Activated CD4-positive, alpha-beta T cell treated with anti-CD3 and anti-CD28 coated beads for 36 hours (primary cell): Measurements from ENCODE around the gene TAGLN. TPM values are rescaled to one million over a fixed set of nuclear protein-coding genes. Genes with fewer than 3 reads are reported as not detected.

ENCODE experiments used
- ATAC-seq: fragments of 200-7000 bp; cut with Tn5 transposase; one replicate; pipeline ENCODE4 v1.10.0; 2021; ENCODE audit warnings: mild to moderate bottlenecking, moderate library complexity
- CTCF ChIA-PET: fragments of 350-600 bp; sonication (Branson Sonifier 250); formaldehyde crosslinking; loops from one replicate; lab custom pipeline; 2021; ENCODE audit warnings: antibody characterized with exemption; lab: Charles Lee
- POLR2A ChIA-PET: fragments of 350-600 bp; sonication (Branson Sonifier 250); formaldehyde crosslinking; loops from one replicate; lab custom pipeline; 2021; ENCODE audit warnings: antibody characterized with exemption, inconsistent platforms; lab: Charles Lee
- DNase-seq: peaks from one replicate; pipeline ENCODE4 v3.0.0-alpha.2; 2020
- H3K27ac Mint-ChIP-seq: one replicate; pipeline ENCODE4 v1.8.0; 2021; ENCODE audit warnings: mixed read lengths
- H3K27me3 Mint-ChIP-seq: one replicate; pipeline ENCODE4 v1.8.0; 2021; ENCODE audit warnings: mixed read lengths
- H3K36me3 Mint-ChIP-seq: one replicate; pipeline ENCODE4 v1.8.0; 2021; ENCODE audit warnings: low read depth, mixed read lengths
- H3K4me1 Mint-ChIP-seq: one replicate; pipeline ENCODE4 v1.8.0; 2021; ENCODE audit warnings: mixed read lengths
- H3K4me3 Mint-ChIP-seq: one replicate; pipeline ENCODE4 v1.8.0; 2021; ENCODE audit warnings: mild to moderate bottlenecking, moderate library complexity, mixed read lengths
- H3K9me3 Mint-ChIP-seq: one replicate; pipeline ENCODE4 v1.8.0; 2021; ENCODE audit warnings: low read depth, mixed read lengths
- intact Hi-C, 2 experiments: fragments of 100-400 bp; cut with DNase I in 1 of 2; cut with micrococcal nuclease in 1 of 2; formaldehyde crosslinking; loops; one replicate each; pipeline versions ENCODE4 v1.14.2 to v1.15.1; 2022 to 2024; cut with DNase I, micrococcal nuclease
- total RNA-seq, 2 experiments: library from RNA; stranded (reverse); gene quantifications; one replicate each; pipeline ENCODE4 v1.2.3, GENCODE V29; 2021

TAGLN gene
- total RNA-seq, 2 experiments from 2014 or later = 1.6 to 2.0 TPM

DNA sequence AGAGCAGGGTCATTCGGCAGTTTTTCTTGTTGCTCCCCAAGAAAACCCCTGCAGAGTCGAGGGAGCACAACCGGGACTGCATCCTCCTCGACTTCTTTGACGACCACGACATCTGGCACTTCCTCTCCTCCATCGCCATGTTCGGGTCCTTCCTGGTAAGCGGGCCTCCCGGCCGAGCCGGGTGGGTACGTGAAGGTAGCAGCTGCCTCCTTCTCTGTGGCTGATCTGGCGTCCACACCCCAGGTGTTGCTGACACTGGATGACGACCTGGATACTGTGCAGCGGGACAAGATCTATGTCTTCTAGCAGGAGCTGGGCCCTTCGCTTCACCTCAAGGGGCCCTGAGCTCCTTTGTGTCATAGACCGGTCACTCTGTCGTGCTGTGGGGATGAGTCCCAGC lies 3.4 kb upstream of the TAGLN start:
- Mint-ChIP-seq H3K4me3 (no peak overlapping the region), H3K9me3 (no peaks in the 10 kb centered on the region), H3K36me3 (peaks cover 3% of the 10 kb centered on the region), H3K27me3 (no peaks in the 10 kb centered on the region), H3K27ac (no peak overlapping the region), H3K4me1 (no peaks in the 10 kb centered on the region)
- POLR2A ChIA-PET = interaction anchor here (1.0 kb wide), 1 partner anchor 31 kb away, joined by 3 read pairs; no protein-coding TSS in a partner anchor
- DNase-seq (no peak), ATAC-seq (no peak)
- CTCF ChIA-PET = interaction anchor here (0.6 kb wide), 1 partner anchor 71 kb away, joined by 3 read pairs; no protein-coding TSS in a partner anchor
- intact Hi-C loops = no loop called here

DNA sequence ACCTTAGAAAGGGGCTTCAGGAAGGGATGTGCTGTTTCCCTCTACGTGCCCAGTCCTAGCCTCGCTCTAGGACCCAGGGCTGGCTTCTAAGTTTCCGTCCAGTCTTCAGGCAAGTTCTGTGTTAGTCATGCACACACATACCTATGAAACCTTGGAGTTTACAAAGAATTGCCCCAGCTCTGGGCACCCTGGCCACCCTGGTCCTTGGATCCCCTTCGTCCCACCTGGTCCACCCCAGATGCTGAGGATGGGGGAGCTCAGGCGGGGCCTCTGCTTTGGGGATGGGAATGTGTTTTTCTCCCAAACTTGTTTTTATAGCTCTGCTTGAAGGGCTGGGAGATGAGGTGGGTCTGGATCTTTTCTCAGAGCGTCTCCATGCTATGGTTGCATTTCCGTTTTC lies 2.2 kb upstream of the TAGLN start:
- no peaks in the 10 kb centered on the region for H3K27me3 Mint-ChIP-seq
- ChIA-PET POLR2A (no interaction called here), CTCF (no interaction called here)
- no peak overlapping the region for H3K4me3 Mint-ChIP-seq
- H3K36me3 Mint-ChIP-seq = peaks cover 3% of the 10 kb centered on the region
- intact Hi-C loops = no loop called here
- H3K27ac Mint-ChIP-seq = no peak overlapping the region
- no peaks in the 10 kb centered on the region for H3K9me3 Mint-ChIP-seq
- ATAC-seq = no peak
- DNase-seq = no peak
- no peaks in the 10 kb centered on the region for H3K4me1 Mint-ChIP-seq

DNA sequence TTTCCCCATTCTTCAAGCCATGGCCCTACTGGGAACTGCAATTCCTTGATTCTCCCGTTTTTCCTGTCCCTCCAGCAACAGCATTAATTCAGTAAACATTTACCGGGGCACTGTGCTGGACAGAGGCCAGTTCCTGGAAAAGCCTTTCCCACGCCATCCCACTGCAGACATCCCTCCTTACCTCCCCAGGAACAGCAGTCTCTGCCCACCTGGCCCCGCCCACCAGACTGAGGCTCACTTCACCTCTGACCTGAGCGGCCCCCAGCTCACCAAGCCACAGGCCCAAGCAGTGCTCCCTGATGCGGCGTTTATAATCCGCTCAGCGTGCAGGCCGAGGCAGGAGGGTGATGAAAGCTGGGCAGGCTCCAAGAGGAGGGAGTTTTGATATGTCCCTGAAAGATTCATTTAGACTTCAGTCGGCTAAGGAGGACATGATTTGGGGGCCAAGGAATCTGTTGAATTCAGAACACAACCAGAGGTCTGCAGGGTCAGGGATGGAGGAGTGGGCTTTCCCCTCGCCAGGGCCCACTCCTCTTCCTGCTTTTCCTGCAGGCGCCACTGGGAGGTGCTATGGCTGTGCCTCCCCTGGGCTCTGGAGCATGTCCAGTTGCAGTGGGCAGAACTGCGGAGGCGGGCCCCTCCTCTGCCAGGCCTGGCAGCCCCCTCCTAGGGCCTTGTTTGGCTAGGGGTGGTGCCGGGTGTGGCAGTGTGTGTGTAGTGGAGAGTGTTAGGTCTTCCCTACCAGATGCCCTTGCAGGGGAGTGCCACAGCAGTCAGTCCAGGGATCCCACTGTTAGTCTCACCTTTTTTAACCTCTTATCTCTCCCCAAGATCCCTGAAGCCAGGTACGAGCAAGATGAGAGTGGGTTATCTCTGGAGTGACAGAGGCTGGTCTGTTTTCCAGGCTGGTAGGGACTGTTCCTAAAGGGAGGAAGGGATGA lies 1.4 kb upstream of the TAGLN start:
- ChIA-PET CTCF (interaction anchor here (0.7 kb wide), 1 partner anchor 16 kb away, joined by 3 read pairs; no protein-coding TSS in a partner anchor), POLR2A (no interaction called here)
- Mint-ChIP-seq H3K9me3 (no peaks in the 10 kb centered on the region), H3K36me3 (peaks cover 3% of the 10 kb centered on the region), H3K27me3 (no peaks in the 10 kb centered on the region), H3K27ac (no peak overlapping the region), H3K4me3 (no peak overlapping the region), H3K4me1 (no peaks in the 10 kb centered on the region)
- DNase-seq (no peak), ATAC-seq (no peak)
- intact Hi-C loops = no loop called here

DNA sequence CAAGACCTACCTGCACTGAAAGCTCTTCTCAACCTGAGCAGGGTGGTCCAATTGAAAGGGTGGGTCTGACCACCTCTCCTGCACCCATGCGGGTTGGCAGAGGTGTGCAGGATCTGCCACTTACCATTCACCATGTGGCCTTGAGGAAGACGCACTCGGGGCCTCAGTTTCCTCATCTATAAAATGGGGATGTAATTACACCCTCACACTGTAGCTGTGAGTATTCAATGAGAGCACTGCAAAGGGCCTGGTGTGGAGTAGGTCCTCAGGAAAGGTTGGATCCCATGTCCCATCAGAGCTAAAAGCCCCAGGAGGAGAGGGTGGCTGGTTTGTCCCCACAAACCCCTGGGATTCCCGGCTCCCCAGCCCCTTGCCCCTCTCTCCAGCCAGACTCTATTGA lies 557 bp upstream of the TAGLN start:
- Mint-ChIP-seq H3K36me3 (peaks cover 3% of the 10 kb centered on the region), H3K27me3 (no peaks in the 10 kb centered on the region), H3K4me1 (no peaks in the 10 kb centered on the region), H3K4me3 (no peak overlapping the region), H3K9me3 (no peaks in the 10 kb centered on the region), H3K27ac (no peak overlapping the region)
- intact Hi-C loops = no loop called here
- DNase-seq = no peak
- ChIA-PET POLR2A (no interaction called here), CTCF (interaction anchor here (0.7 to 1.1 kb wide), 2 partner anchors 15 to 28 kb away, joined by 3 read pairs; no protein-coding TSS in a partner anchor)
- ATAC-seq = no peak

DNA sequence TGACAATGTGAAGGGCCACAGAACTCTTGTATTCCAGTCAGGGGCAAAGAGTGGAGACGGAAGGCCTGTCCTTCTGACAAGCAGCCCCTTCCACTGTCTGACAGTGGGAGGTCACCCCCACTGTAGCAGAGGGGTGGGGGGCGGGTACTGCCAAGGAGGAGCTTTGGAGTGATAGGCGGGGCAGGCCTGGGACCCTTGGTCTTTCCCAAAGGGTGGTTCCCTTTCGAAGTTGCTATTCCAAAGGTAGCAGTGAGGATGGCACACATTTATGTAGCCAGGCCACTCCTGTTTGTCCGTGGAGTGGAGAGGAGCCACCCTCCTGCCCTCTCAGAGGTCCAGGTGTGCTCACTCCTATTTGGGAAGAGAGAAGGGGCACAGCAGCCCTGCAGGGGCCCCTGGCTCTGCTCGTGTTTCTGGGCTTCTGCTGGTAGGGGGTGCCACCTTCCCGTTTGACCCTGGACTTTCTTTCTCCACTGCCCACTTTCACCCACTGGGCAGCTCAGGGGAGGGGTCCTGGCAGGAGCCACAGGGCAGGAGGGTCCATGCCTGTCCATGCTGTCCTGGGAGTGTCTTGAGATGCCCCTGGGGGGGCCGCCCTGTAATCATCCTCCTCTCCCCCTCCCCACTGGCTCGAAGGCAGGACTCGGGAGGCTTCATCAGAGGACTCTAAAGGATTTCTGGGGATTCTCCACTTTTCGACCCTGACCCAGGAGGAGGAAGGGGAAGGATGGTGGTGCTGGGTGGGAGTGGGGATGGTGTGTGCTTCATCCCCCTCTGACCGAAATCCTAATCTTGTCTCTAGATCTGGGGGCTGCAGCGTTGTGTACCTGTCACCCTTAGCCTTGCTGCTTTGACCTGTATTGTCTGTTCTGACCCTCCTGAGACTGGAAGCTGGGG lies 994 bp downstream of the TAGLN start:
- peaks cover 11% of the 10 kb centered on the region for H3K36me3 Mint-ChIP-seq
- ChIA-PET CTCF (interaction anchor here (1.1 kb wide), 1 partner anchor 26 kb away, joined by 3 read pairs; no protein-coding TSS in a partner anchor), POLR2A (interaction anchor here (0.5 kb wide), 1 partner anchor 11 kb away, joined by 4 read pairs; no protein-coding TSS in a partner anchor)
- intact Hi-C loops = no loop called here
- H3K27ac Mint-ChIP-seq = no peak overlapping the region
- no peak for DNase-seq
- no peaks in the 10 kb centered on the region for H3K4me1 Mint-ChIP-seq
- no peak overlapping the region for H3K4me3 Mint-ChIP-seq
- no peaks in the 10 kb centered on the region for H3K9me3 Mint-ChIP-seq
- no peak for ATAC-seq
- H3K27me3 Mint-ChIP-seq = no peaks in the 10 kb centered on the region

DNA sequence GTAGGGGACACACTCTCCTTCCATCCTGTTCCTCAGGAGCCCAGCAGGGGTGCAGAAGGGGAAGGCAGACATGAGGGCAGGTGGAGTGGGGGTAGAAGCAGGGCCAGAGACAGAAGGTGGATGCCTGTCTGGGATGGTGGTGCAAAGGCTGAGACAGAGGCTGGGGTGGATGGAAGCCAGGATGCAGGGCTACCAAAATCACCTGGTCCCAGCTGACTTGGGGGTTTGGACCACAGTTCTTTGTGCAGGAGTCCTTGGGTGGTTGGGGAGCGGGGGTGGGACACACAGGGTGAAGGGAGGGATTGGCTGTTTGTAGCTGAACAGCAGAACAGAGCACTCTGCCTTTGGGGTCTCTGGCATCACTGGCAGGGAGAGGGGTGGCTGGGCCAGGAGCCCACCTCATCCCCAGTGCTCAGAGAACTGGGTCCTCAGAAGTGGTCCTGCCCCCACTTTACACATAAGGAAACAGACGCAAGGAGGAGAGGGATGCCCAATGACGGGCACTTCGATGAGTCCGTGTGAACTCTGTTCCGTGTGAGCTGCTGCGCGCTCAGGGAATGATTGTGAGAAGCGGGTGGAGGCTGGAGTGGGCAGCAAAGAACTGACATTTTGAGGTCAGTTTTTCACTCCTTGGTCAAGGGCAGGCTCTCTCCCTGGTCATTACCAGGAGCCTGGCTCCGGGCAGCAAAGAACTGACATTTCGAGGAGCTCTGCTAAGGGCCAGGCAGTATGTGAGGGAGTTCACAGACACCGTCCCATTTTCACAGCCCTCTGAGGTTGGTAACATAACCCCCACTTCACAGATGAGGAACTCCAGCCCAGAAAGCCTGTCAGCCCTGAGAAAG lies 1.9 kb downstream of the TAGLN start:
- ATAC-seq = no peak
- POLR2A ChIA-PET = no interaction called here
- no peaks in the 10 kb centered on the region for H3K9me3 Mint-ChIP-seq
- H3K4me3 Mint-ChIP-seq = no peak overlapping the region
- H3K27ac Mint-ChIP-seq = no peak overlapping the region
- no peak for DNase-seq
- intact Hi-C loops = no loop called here
- no peaks in the 10 kb centered on the region for H3K4me1 Mint-ChIP-seq
- peaks cover 13% of the 10 kb centered on the region for H3K36me3 Mint-ChIP-seq
- no peaks in the 10 kb centered on the region for H3K27me3 Mint-ChIP-seq
- CTCF ChIA-PET = interaction anchor here (0.6 to 1.0 kb wide), 4 partner anchors 23 to 441 kb away, joined by 3 to 4 read pairs (median 3); partner anchors contain the start of gene SIDT2

DNA sequence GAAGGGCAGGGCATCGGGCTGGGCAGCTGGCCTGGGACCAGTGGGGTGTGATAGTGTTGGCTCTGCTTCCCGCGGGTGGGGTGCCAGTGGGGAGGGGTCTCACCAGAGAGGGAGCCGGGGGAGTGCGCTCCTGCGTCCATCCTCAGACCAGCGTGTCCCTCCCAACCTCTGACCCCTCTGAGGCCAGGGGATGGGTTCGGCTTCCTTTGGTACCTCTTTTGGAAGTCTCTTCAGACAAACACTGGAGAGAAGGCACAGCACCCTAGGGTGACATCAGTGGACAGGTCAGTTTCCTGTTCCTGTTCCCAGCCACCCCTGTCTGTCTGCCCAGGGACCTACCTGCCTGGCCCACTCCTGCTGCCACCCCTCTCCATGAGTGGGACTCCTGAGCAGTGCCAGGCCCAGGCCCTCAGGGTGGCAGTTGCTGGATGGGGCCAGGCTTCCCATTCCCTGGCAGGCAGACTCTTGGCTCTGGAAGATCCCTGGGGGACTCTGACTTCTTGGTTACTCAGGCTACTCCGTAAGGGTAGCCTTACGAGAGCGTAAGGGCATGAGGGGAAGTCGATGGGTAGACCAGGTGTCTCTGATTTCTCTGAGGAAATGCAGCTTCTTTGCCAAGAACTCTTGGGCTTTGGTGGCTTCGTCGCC lies 2.6 kb downstream of the TAGLN start:
- DNase-seq (no peak), ATAC-seq (no peak)
- H3K4me3 Mint-ChIP-seq = no peak overlapping the region
- intact Hi-C loops = no loop called here
- H3K9me3 Mint-ChIP-seq = no peaks in the 10 kb centered on the region
- no peak overlapping the region for H3K27ac Mint-ChIP-seq
- CTCF ChIA-PET = interaction anchor here (0.6 to 1.0 kb wide), 4 partner anchors 9 to 25 kb away, joined by 3 read pairs; partner anchors contain the start of gene SIDT2
- H3K36me3 Mint-ChIP-seq = peaks cover 14% of the 10 kb centered on the region
- no peaks in the 10 kb centered on the region for H3K4me1 Mint-ChIP-seq
- POLR2A ChIA-PET = no interaction called here
- no peaks in the 10 kb centered on the region for H3K27me3 Mint-ChIP-seq

DNA sequence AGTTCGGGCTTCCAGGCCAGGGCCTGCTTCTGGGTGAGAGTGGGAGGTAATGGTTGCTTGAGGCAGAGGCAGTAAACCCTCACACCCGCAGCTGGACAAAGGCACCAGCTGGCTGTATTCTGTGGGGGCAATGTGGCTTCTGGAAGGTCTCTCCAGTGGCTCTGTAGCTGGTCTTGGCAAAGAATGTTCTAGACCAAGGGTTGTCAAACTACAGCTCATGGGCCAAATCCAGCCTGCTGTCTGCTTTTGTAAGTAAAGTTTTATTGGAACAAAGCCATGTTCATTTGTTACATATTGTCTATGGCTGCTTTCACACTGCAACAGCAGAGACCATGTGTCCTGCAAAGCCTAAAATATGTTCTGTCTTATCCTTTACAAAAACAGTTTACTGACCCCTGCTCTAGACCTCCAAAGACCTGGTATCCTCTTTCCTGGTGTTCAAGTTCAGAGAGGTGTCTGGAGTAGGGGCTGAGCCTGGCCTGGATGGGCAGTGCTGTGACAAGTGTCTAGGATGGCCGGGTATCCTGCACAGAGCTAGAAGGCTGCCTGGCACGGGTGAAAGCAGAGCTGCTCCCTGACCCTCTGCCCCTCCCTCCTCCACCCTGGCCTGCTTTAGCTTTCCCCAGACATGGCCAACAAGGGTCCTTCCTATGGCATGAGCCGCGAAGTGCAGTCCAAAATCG lies 3.4 kb downstream of the TAGLN start:
- peaks cover 14% of the 10 kb centered on the region for H3K36me3 Mint-ChIP-seq
- DNase-seq = no peak
- no peaks in the 10 kb centered on the region for H3K9me3 Mint-ChIP-seq
- no peak overlapping the region for H3K4me3 Mint-ChIP-seq
- H3K4me1 Mint-ChIP-seq = no peaks in the 10 kb centered on the region
- no peaks in the 10 kb centered on the region for H3K27me3 Mint-ChIP-seq
- no peak for ATAC-seq
- ChIA-PET POLR2A (interaction anchor here (0.6 kb wide), 1 partner anchor 63 kb away, joined by 3 read pairs; no protein-coding TSS in a partner anchor), CTCF (interaction anchor here (0.9 kb wide), 2 partner anchors 10 to 13 kb away, joined by 3 read pairs; no protein-coding TSS in a partner anchor)
- H3K27ac Mint-ChIP-seq = peak overlapping the region; percentile 8
- intact Hi-C loops = no loop called here

DNA sequence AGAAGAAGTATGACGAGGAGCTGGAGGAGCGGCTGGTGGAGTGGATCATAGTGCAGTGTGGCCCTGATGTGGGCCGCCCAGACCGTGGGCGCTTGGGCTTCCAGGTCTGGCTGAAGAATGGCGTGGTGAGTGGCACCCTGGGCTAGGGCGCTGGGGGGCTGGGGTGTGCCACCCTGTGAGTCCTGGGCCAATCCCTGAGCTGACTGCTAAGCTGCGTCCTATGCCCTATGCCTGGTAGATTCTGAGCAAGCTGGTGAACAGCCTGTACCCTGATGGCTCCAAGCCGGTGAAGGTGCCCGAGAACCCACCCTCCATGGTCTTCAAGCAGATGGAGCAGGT lies 3.9 kb downstream of the TAGLN start:
- intact Hi-C loops = no loop called here
- H3K4me1 Mint-ChIP-seq = no peaks in the 10 kb centered on the region
- ATAC-seq (no peak), DNase-seq (no peak)
- no peaks in the 10 kb centered on the region for H3K9me3 Mint-ChIP-seq
- CTCF ChIA-PET = interaction anchor here (0.9 kb wide), 1 partner anchor 12 kb away, joined by 3 read pairs; no protein-coding TSS in a partner anchor
- no peak overlapping the region for H3K4me3 Mint-ChIP-seq
- POLR2A ChIA-PET = interaction anchor here (0.6 kb wide), 1 partner anchor 64 kb away, joined by 3 read pairs; no protein-coding TSS in a partner anchor
- H3K27me3 Mint-ChIP-seq = no peaks in the 10 kb centered on the region
- H3K27ac Mint-ChIP-seq = peak overlapping the region; percentile 8
- H3K36me3 Mint-ChIP-seq = peaks cover 14% of the 10 kb centered on the region
